GM12878 (cell line): Measurements from ENCODE around the gene DDX31. TPM values are rescaled to one million over a fixed set of nuclear protein-coding genes. Genes with fewer than 3 reads are reported as not detected.

Experiments
- ATAC-seq: fragments of 200-7000 bp; cut with Tn5 transposase; 3 replicates; pipeline ENCODE4 v1.9.1; 2020; ENCODE audit warnings: mild to moderate bottlenecking, moderate library complexity
- BruUV-seq: library from RNA; stranded (reverse); fragments of 400-500 nt; replicated peaks from 2 replicates; lab custom pipeline; 2021; lab: Mats Ljungman, UMichigan
- CTCF ChIA-PET: fragments of 300-600 bp; sonication (Branson Sonifier 250); formaldehyde crosslinking; extraction: SDS; loops from one replicate; lab custom pipeline; 2021; ENCODE audit warnings: inconsistent platforms; lab: Yijun Ruan, JAX
- POLR2A ChIA-PET: fragments of 350-600 bp; formaldehyde crosslinking; extraction: SDS; loops from one replicate; lab custom pipeline; 2021; ENCODE audit warnings: inconsistent platforms; lab: Charles Lee
- RAD21 ChIA-PET: fragments of 300-600 bp; sonication (Branson Sonifier 250); formaldehyde crosslinking; loops from one replicate; lab custom pipeline; 2023; ENCODE audit warnings: antibody characterized with exemption; ENCODE audit not compliant: unreplicated experiment; lab: Charles Lee
- SMC1A ChIA-PET: fragments of 300-600 bp; sonication (Branson Sonifier 250); formaldehyde crosslinking; loops from one replicate; lab custom pipeline; 2023; ENCODE audit not compliant: unreplicated experiment, uncharacterized antibody; lab: Charles Lee
- DNase-seq: peaks from one replicate; pipeline ENCODE4 v3.0.0-alpha.2; 2011; ENCODE audit warnings: low read depth, low spot score
- FAIRE-seq: peaks from 3 replicates; lab custom pipeline; 2011; peaks lifted over from hg19 to GRCh38; lab: Jason Lieb, UNC
- H2AFZ ChIP-seq: 2 replicates; pipeline ENCODE4 v1.6.0; 2011; ENCODE audit warnings: low read depth, low read length, control low read depth; ENCODE audit not compliant: control insufficient read depth
- H3K27ac ChIP-seq: 2 replicates; pipeline ENCODE4 v1.5.1; 2011; ENCODE audit warnings: control low read depth; ENCODE audit not compliant: control insufficient read depth, insufficient read depth
- H3K27me3 ChIP-seq, 2 experiments: replicated peaks in 1 of 2; 2 replicates each; pipeline versions ENCODE4 v1.6.0 to v1.6.1; 2011; ENCODE audit warnings: low read length in 1 of 2; ENCODE audit not compliant: control insufficient read depth in 2 of 2, insufficient read depth in 2 of 2
- H3K36me3 ChIP-seq, 2 experiments: 2 replicates each; pipeline ENCODE4 v1.5.1; 2011; ENCODE audit warnings: low read length in 1 of 2; ENCODE audit not compliant: control insufficient read depth in 2 of 2, insufficient read depth in 2 of 2
- H3K4me1 ChIP-seq: 2 replicates; pipeline ENCODE4 v1.6.1; 2011; ENCODE audit warnings: mild to moderate bottlenecking, low read length, moderate library complexity, mixed read lengths; ENCODE audit not compliant: control insufficient read depth, insufficient read depth
- H3K4me2 ChIP-seq: 2 replicates; pipeline ENCODE4 v1.6.0; 2011; ENCODE audit warnings: control low read depth; ENCODE audit not compliant: control insufficient read depth, insufficient read depth
- H3K4me3 ChIP-seq: fragments of 200-600 bp; sonication (generic); 2 replicates; pipeline ENCODE4 v1.5.1; 2016
- H3K79me2 ChIP-seq: 2 replicates; pipeline ENCODE4 v1.6.0; 2011; ENCODE audit warnings: low read length; ENCODE audit not compliant: control insufficient read depth, insufficient read depth
- H3K9ac ChIP-seq: 2 replicates; pipeline ENCODE4 v1.8.0; 2011; ENCODE audit warnings: low read length, control low read depth, mixed read lengths; ENCODE audit not compliant: control insufficient read depth, insufficient read depth
- H3K9me3 ChIP-seq: replicated peaks from 3 replicates; pipeline ENCODE4 v1.5.1; 2011; ENCODE audit warnings: mild to moderate bottlenecking, low read length; ENCODE audit not compliant: control insufficient read depth, insufficient read depth
- H4K20me1 ChIP-seq: 2 replicates; pipeline ENCODE4 v1.6.0; 2011; ENCODE audit not compliant: control insufficient read depth, insufficient read depth
- CEBPB ChIP-seq, 2 experiments: fragments of 150-350 bp in 1 of 2; IDR thresholded peaks; 2 replicates each; pipeline ENCODE4 v1.6.1; 2012 to 2014; ENCODE audit warnings: low read depth in 2 of 2, low read length in 2 of 2, borderline replicate concordance in 1 of 2, inconsistent platforms in 1 of 2
- CREB1 ChIP-seq: IDR thresholded peaks from 2 replicates; pipeline ENCODE4 v1.6.1; 2012; ENCODE audit warnings: low read depth, mild to moderate bottlenecking, inconsistent platforms
- CTCF ChIP-seq, 3 experiments: IDR thresholded peaks in 2 of 3; conservative IDR thresholded peaks in 1 of 3; 2 replicates each; pipeline ENCODE4 v1.5.1; 2011; ENCODE audit warnings: low read depth in 3 of 3, low read length in 3 of 3, mild to moderate bottlenecking in 3 of 3, control low read depth in 2 of 3, moderate library complexity in 2 of 3, inconsistent platforms in 1 of 3, mixed read lengths in 1 of 3; ENCODE audit not compliant: control insufficient read depth in 2 of 3, insufficient read depth in 1 of 3; ENCODE audit errors: extremely low read depth in 1 of 3
- JUNB ChIP-seq: IDR thresholded peaks from 2 replicates; pipeline ENCODE4 v1.6.1; 2016; ENCODE audit warnings: antibody characterized with exemption, mild to moderate bottlenecking
- MTA3 ChIP-seq: IDR thresholded peaks from 2 replicates; pipeline ENCODE4 v1.6.1; 2012; ENCODE audit warnings: low read length, inconsistent platforms, borderline replicate concordance
- NR2C2 ChIP-seq: IDR thresholded peaks from 2 replicates; pipeline ENCODE4 v1.6.1; 2011; ENCODE audit warnings: borderline replicate concordance, low read depth; ENCODE audit not compliant: control insufficient read depth, insufficient read length
- USF1 ChIP-seq: IDR thresholded peaks from 2 replicates; pipeline ENCODE4 v1.6.1; 2011; ENCODE audit warnings: borderline replicate concordance, low read depth, mild to moderate bottlenecking, moderate library complexity, mixed read lengths, low read length; ENCODE audit not compliant: insufficient read depth; ENCODE audit errors: extremely low read length
- ZNF592 ChIP-seq: fragments of 450-650 bp; IDR thresholded peaks from 2 replicates; pipeline ENCODE4 v1.6.1; 2017; ENCODE audit warnings: mild to moderate bottlenecking, moderate library complexity
- WGBS: methylation state at CpG from one replicate; pipeline ENCODE4 v1.1.6; 2016; ENCODE audit warnings: low lambda C conversion rate; ENCODE audit not compliant: insufficient replicate concordance, insufficient coverage; ENCODE audit errors: missing lambda C conversion rate; 5-methylcytosine and 5-hydroxymethylcytosine counted together
- in situ Hi-C: fragments of 300-500 bp; cut with MboI; formaldehyde crosslinking; loops from 9 replicates; pipeline ENCODE4 v1.14.3; 2018; ENCODE audit warnings: mixed read lengths
- intact Hi-C: fragments of 100-400 bp; cut with micrococcal nuclease; formaldehyde crosslinking; loops from one replicate; pipeline ENCODE4 v1.14.2; 2022; ENCODE audit not compliant: unreplicated experiment
- polyA plus RNA-seq, 11 experiments: library from polyadenylated mRNA; depleted of rRNA in 4 of 11; unstranded in 6 of 11; stranded (reverse) in 5 of 11; fragments of >200 nt; fragmentation: Nextera tagmentation in 4 of 11; fragmentation: Illumina TruSeq in 1 of 11; extraction: Ambion mirVana in 4 of 11; extraction: Trizol in 1 of 11; gene quantifications; 1 replicate in 1 of 11; 2 replicates in 10 of 11; pipeline versions ENCODE4 v1.2.1 to v1.2.3, GENCODE V29; 2011 to 2016; ENCODE audit warnings: inconsistent platforms in 2 of 11, missing spikeins in 2 of 11, low read depth in 1 of 11
- total RNA-seq, 4 experiments: library from RNA; depleted of rRNA in 3 of 4; stranded (reverse); fragments of >200 nt in 3 of 4; fragmentation: Illumina TruSeq in 1 of 4; extraction: Trizol in 1 of 4; gene quantifications; 2 replicates each; pipeline versions ENCODE4 v1.2.1 to v1.2.3, GENCODE V29; 2013 to 2021

DDX31 gene
- total and polyA plus RNA-seq, 10 of the 15 experiments (the other 5 are each of a cell fraction or from before 2014, with no cell fraction given) = 12.1 to 30.8 (median 20.8) TPM

DNA sequence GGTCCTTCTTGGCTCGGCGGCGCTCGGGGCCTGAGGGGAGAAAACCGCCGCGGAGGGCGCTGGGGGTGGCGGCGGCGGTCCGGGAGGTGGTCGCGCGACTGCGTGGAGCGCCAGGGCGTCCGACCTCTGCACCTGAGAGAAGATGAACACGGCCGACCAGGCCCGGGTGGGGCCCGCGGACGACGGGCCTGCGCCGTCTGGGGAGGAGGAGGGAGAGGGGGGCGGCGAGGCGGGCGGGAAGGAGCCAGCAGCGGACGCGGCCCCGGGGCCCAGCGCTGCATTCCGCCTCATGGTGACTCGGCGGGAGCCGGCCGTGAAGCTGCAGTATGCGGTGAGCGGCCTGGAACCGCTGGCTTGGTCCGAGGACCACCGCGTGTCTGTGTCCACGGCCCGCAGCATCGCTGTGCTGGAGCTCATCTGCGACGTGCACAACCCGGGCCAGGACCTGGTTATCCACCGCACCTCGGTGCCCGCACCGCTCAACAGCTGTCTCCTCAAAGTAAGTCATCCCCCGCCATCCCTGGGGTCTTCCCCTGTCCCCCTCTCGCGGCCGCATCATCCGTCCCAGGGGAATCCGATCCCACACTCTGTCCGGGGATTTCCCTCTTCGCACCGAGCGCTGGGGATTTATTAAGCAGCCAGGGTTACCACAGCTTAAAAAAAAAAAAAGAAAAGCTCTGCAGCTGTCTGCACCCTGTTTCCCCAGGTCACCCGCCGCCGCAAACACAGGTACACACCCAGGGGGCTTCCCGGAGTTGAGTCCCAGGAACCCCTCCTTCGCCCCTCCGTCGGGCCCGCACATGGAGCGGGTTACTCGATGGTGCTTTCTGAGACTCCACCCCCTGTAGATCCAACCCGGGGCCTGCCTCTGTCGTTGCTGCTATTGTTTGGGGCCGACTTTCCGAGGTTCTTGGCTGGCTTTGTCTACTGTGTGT is 941 bp upstream of the DDX31 start, which contains the start of gene GTF3C4 (continued):
- no peak for TF ChIP-seq NR2C2
- TF ChIP-seq CTCF (IDR thresholded peaks at IDR 0.05 in 2 of 3, conservative IDR thresholded peaks at IDR 0.05 in 1 of 3; ENCODE audit: control insufficient read depth in 2 of 3, extremely low read depth in 1 of 3, insufficient read depth in 1 of 3, low read depth in 3 of 3, low read length in 3 of 3) = no peak
- TF ChIP-seq CEBPB (IDR thresholded peaks at IDR 0.05; ENCODE audit: borderline replicate concordance in 1 of 2, low read depth in 2 of 2, low read length in 2 of 2) = no peak
- TF ChIP-seq MTA3 = no peak
- TF ChIP-seq, all 136 proteins: peak for 20

GRCh38 chr9:132669319-132669697 is 475 bp downstream of the DDX31 start:
- intact Hi-C loops (loop anchor here (5.0 kb wide), 1 partner anchor 133 kb away; no protein-coding TSS in a partner anchor), in situ Hi-C loops (no loop called here)
- DNase-seq (no peak), FAIRE-seq (no peak), ATAC-seq (no peak)
- WGBS = 0% methylated on average over 13 of the region's 13 CpGs
- BruUV-seq = TSS peak; percentile 76
- H3K4me1 ChIP-seq = no peaks in the 10 kb centered on the region; the same call in 1 of the 2 replicates
- H3K9me3 ChIP-seq = no peaks in the 10 kb centered on the region
- ChIA-PET RAD21 (interaction anchor here (0.7 to 1.4 kb wide), 3 partner anchors 19 to 228 kb away, joined by 3 read pairs; no protein-coding TSS in a partner anchor), CTCF (interaction anchor here (0.9 to 1.5 kb wide), 2 partner anchors 19 to 100 kb away, joined by 3 to 4 read pairs; no protein-coding TSS in a partner anchor), SMC1A (interaction anchor here (0.6 to 1.2 kb wide), 4 partner anchors 10 to 599 kb away, joined by 3 to 4 read pairs (median 3); no protein-coding TSS in a partner anchor), POLR2A (interaction anchor here (0.6 to 1.1 kb wide), 4 partner anchors 10 to 25 kb away, joined by 3 read pairs; no protein-coding TSS in a partner anchor)
- H3K27ac ChIP-seq = peak overlapping the region; percentile 98
- H3K9ac ChIP-seq = peak overlapping the region; percentile 91
- H3K36me3 ChIP-seq = no peaks in the 10 kb centered on the region; a peak in 2 of 4 replicates
- H2AFZ ChIP-seq = peak overlapping the region; percentile 85
- peaks cover 84% of the 10 kb centered on the region for H3K79me2 ChIP-seq
- H3K4me2 ChIP-seq = peak overlapping the region; percentile 92
- H3K4me3 ChIP-seq = peak overlapping the region; percentile 93
- TF ChIP-seq ZNF592 = no peak
- no peak for TF ChIP-seq JUNB
- TF ChIP-seq USF1 = no peak
- no peak for TF ChIP-seq CREB1
- H3K27me3 ChIP-seq = no peaks in the 10 kb centered on the region
- no peaks in the 10 kb centered on the region for H4K20me1 ChIP-seq
